Measurements from ENCODE around the gene C1orf21.

DNA sequence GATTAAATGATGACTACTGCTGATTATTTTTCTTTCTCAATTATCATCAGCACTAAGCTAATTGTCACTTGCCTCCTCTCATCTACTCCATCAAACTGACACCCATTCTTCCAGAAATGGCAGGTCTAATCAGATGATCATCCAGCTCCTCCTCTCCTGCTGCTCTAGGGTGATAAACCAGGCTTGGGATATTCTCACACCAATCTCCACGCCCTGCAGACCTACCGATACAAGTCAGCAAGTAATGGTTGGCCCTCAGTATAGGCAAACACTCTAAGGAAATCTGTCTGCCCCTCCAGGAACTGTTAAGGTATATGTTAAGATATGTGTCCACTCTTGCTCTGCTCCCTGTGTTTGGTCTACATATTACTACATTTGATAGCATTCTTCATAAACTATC is 36.3 kb upstream of the C1orf21 start:
- TF ChIP-seq, protein P1, sequence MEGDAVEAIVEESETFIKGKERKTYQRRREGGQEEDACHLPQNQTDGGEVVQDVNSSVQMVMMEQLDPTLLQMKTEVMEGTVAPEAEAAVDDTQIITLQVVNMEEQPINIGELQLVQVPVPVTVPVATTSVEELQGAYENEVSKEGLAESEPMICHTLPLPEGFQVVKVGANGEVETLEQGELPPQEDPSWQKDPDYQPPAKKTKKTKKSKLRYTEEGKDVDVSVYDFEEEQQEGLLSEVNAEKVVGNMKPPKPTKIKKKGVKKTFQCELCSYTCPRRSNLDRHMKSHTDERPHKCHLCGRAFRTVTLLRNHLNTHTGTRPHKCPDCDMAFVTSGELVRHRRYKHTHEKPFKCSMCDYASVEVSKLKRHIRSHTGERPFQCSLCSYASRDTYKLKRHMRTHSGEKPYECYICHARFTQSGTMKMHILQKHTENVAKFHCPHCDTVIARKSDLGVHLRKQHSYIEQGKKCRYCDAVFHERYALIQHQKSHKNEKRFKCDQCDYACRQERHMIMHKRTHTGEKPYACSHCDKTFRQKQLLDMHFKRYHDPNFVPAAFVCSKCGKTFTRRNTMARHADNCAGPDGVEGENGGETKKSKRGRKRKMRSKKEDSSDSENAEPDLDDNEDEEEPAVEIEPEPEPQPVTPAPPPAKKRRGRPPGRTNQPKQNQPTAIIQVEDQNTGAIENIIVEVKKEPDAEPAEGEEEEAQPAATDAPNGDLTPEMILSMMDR (IDR thresholded peaks at IDR 0.05): no peak
- no peak for TF ChIP-seq POLR2A (IDR thresholded peaks at IDR 0.05)

All from Peyer's patch (tissue), 4 donors.